Endothelial cell of umbilical vein (primary cell): ENCODE measurements around the gene PLEKHA6. TPM values are rescaled to one million over a fixed set of nuclear protein-coding genes. Genes with fewer than 3 reads are reported as not detected.

ENCODE experiments used
- BruUV-seq: library from RNA; stranded (reverse); fragments of 400-500 nt; replicated peaks from 2 replicates; lab custom pipeline; 2021; lab: Mats Ljungman, UMichigan
- CTCF ChIA-PET: fragments of 300-600, 350-600 bp; sonication (Branson Sonifier 250); formaldehyde crosslinking; loops from one replicate; lab custom pipeline; 2021; ENCODE audit warnings: antibody characterized with exemption, inconsistent platforms; lab: Charles Lee
- POLR2A ChIA-PET: fragments of 300-600, 350-600 bp; sonication (Branson Sonifier 250); formaldehyde crosslinking; loops from one replicate; lab custom pipeline; 2021; ENCODE audit warnings: antibody characterized with exemption, inconsistent platforms; lab: Charles Lee
- DNase-seq: peaks from one replicate; pipeline ENCODE4 v3.0.0-alpha.2; 2011; ENCODE audit warnings: low read depth, low spot score
- FAIRE-seq: peaks from 2 replicates; lab custom pipeline; 2011; peaks lifted over from hg19 to GRCh38; lab: Jason Lieb, UNC
- H2AFZ ChIP-seq: 2 replicates; pipeline ENCODE4 v1.6.0; 2012; ENCODE audit warnings: low read depth, low read length, control low read depth, inconsistent platforms
- H3K27ac ChIP-seq: 2 replicates; pipeline ENCODE4 v1.5.1; 2011; ENCODE audit warnings: low read depth, mild to moderate bottlenecking, control low read depth, low read length, moderate library complexity; ENCODE audit not compliant: insufficient read depth
- H3K27me3 ChIP-seq, 2 experiments: 2 replicates each; pipeline versions ENCODE4 v1.6.0 to v1.6.1; 2011; ENCODE audit warnings: low read length in 2 of 2, mixed read lengths in 1 of 2; ENCODE audit not compliant: control insufficient read depth in 2 of 2, insufficient read depth in 2 of 2
- H3K36me3 ChIP-seq, 2 experiments: 2 replicates in 1 of 2; 3 replicates in 1 of 2; pipeline ENCODE4 v1.5.1; 2011; ENCODE audit warnings: low read length in 2 of 2, mild to moderate bottlenecking in 1 of 2, moderate library complexity in 1 of 2; ENCODE audit not compliant: control insufficient read depth in 2 of 2, insufficient read depth in 2 of 2; ENCODE audit errors: extremely low read depth in 1 of 2
- H3K4me1 ChIP-seq: 3 replicates; pipeline ENCODE4 v1.5.1; 2011; ENCODE audit warnings: mild to moderate bottlenecking, low read length; ENCODE audit not compliant: control insufficient read depth, insufficient read depth; ENCODE audit errors: extremely low read depth
- H3K4me2 ChIP-seq: 2 replicates; pipeline ENCODE4 v1.6.1; 2011; ENCODE audit warnings: low read length, control low read depth, mixed read lengths; ENCODE audit not compliant: insufficient read depth
- H3K4me3 ChIP-seq, 3 experiments: fragments of 200-600 bp in 1 of 3; sonication (generic), shearing (Covaris generic) in 1 of 3; replicated peaks in 1 of 3; 2 replicates each; pipeline ENCODE4 v1.5.1; 2011 to 2016; ENCODE audit warnings: control low read depth in 3 of 3, low read length in 3 of 3, mild to moderate bottlenecking in 2 of 3, inconsistent platforms in 1 of 3, low read depth in 1 of 3, moderate library complexity in 1 of 3; ENCODE audit not compliant: insufficient read depth in 1 of 3
- H3K79me2 ChIP-seq: 2 replicates; pipeline ENCODE4 v1.6.0; 2012; ENCODE audit warnings: low read length, inconsistent platforms; ENCODE audit not compliant: control insufficient read depth, insufficient read depth
- H3K9ac ChIP-seq: replicated peaks from 2 replicates; pipeline ENCODE3; 2011; ENCODE audit warnings: low read length, control low read depth; ENCODE audit not compliant: insufficient read depth; ENCODE audit errors: extremely low read depth
- H3K9me1 ChIP-seq: replicated peaks from 3 replicates; pipeline ENCODE4 v1.6.0; 2011; ENCODE audit warnings: mild to moderate bottlenecking, low read length; ENCODE audit not compliant: control insufficient read depth, insufficient read depth; ENCODE audit errors: extremely low read depth
- H3K9me3 ChIP-seq: replicated peaks from 2 replicates; pipeline ENCODE4 v1.5.1; 2012; ENCODE audit warnings: low read length, inconsistent platforms; ENCODE audit not compliant: control insufficient read depth, insufficient read depth
- H4K20me1 ChIP-seq: replicated peaks from 2 replicates; pipeline ENCODE3; 2011; ENCODE audit warnings: mild to moderate bottlenecking, low read length; ENCODE audit not compliant: control insufficient read depth, insufficient read depth; ENCODE audit errors: extremely low read depth
- EZH2 ChIP-seq: IDR thresholded peaks from 2 replicates; pipeline ENCODE4 v1.6.1; 2012; ENCODE audit warnings: borderline replicate concordance, low read depth, mild to moderate bottlenecking, moderate library complexity, low read length, inconsistent platforms; ENCODE audit not compliant: severe bottlenecking
- FOS ChIP-seq: IDR thresholded peaks from 2 replicates; pipeline ENCODE4 v1.6.1; 2011; ENCODE audit warnings: mild to moderate bottlenecking, low read length, moderate library complexity, borderline replicate concordance; ENCODE audit not compliant: insufficient read depth
- GATA2 ChIP-seq: IDR thresholded peaks from 2 replicates; pipeline ENCODE4 v1.7.0; 2011; ENCODE audit warnings: low read depth, mild to moderate bottlenecking, moderate library complexity, mixed read lengths, low read length; ENCODE audit not compliant: insufficient read length, insufficient read depth
- JUN ChIP-seq: IDR thresholded peaks from 2 replicates; pipeline ENCODE4 v1.6.1; 2011; ENCODE audit warnings: borderline replicate concordance, low read depth; ENCODE audit not compliant: insufficient read length, insufficient read depth
- MAX ChIP-seq: IDR thresholded peaks from 2 replicates; pipeline ENCODE4 v1.6.1; 2011; ENCODE audit not compliant: insufficient read depth, insufficient read length
- MYC ChIP-seq: IDR thresholded peaks from one replicate; pipeline ENCODE4 v1.6.1; 2011; ENCODE audit warnings: mild to moderate bottlenecking, low read depth, low read length
- POLR2A ChIP-seq: IDR thresholded peaks from 2 replicates; pipeline ENCODE4 v1.6.1; 2012; ENCODE audit warnings: low read depth, mild to moderate bottlenecking, control low read depth, low read length
- POLR2AphosphoS5 ChIP-seq: IDR thresholded peaks from 2 replicates; pipeline ENCODE4 v1.6.1; 2012; ENCODE audit warnings: low read depth, mild to moderate bottlenecking, control low read depth, low read length, moderate library complexity; ENCODE audit not compliant: insufficient read depth
- dilution Hi-C: fragments of 300-500 bp; cut with MboI; formaldehyde crosslinking; loops from one replicate; pipeline ENCODE4 v1.15.0; 2019; ENCODE audit warnings: low sequenced_read_pairs; ENCODE audit not compliant: extremely low pct_ligation_motif_present
- intact Hi-C: fragments of 100-400 bp; cut with micrococcal nuclease; formaldehyde crosslinking; loops from one replicate; pipeline ENCODE4 v1.10.0; 2022
- polyA plus RNA-seq, 4 experiments: library from polyadenylated mRNA; depleted of rRNA in 3 of 4; stranded (reverse) in 3 of 4; unstranded in 1 of 4; fragments of >200 nt; gene quantifications; 2 replicates each; pipeline versions ENCODE4 v1.2.1 to v1.2.3, GENCODE V29; 2011 to 2012; ENCODE audit warnings: missing spikeins in 1 of 4
- total RNA-seq: library from RNA; stranded (reverse); gene quantifications from 2 replicates; pipeline ENCODE4 v1.2.3, GENCODE V29; 2021
- TF ChIP-seq, protein P1 (sequence below), 2 donors: IDR thresholded peaks; 1 replicate in 1 of 2; 2 replicates in 1 of 2; pipeline ENCODE4 v1.5.1; 2011; ENCODE audit warnings: low read length in 2 of 2, mild to moderate bottlenecking in 2 of 2, moderate library complexity in 2 of 2, control low read depth in 1 of 2, inconsistent platforms in 1 of 2, low read depth in 1 of 2; ENCODE audit not compliant: insufficient read depth in 1 of 2; ENCODE audit errors: extremely low read depth in 1 of 2

The PLEKHA6 gene
- total and polyA plus RNA-seq, 2 donors (not counting 3 experiments of a cell fraction or from before 2014, with no cell fraction given) = 2.1 to 15.0 TPM

- Histone ChIP-seq H3K36me3 (no peaks in the 10 kb centered on the region), H3K9ac (no peak overlapping the region), H3K4me2 (no peak overlapping the region), H3K9me1 (no peaks in the 10 kb centered on the region), H3K27me3 (no peaks in the 10 kb centered on the region), H3K79me2 (no peaks in the 10 kb centered on the region), H3K4me3 (no peak overlapping the region), H2AFZ (no peak overlapping the region), H3K9me3 (no peaks in the 10 kb centered on the region), H3K4me1 (no peaks in the 10 kb centered on the region), H4K20me1 (no peaks in the 10 kb centered on the region), H3K27ac (no peak overlapping the region)
- BruUV-seq = no TSS peak
- intact Hi-C loops = no loop called here
- POLR2A ChIA-PET = no interaction called here
- CTCF ChIA-PET = interaction anchor here (0.8 to 3.3 kb wide), 3 partner anchors 19 to 120 kb away, joined by 3 to 16 read pairs (median 3); no protein-coding TSS in a partner anchor
- DNase-seq (no peak), FAIRE-seq (no peak)
- TF ChIP-seq FOS (no peak), JUN (no peak), EZH2 (no peak), POLR2AphosphoS5 (no peak), MAX (no peak), GATA2 (no peak), POLR2A (no peak), MYC (no peak)
- TF ChIP-seq, protein P1, sequence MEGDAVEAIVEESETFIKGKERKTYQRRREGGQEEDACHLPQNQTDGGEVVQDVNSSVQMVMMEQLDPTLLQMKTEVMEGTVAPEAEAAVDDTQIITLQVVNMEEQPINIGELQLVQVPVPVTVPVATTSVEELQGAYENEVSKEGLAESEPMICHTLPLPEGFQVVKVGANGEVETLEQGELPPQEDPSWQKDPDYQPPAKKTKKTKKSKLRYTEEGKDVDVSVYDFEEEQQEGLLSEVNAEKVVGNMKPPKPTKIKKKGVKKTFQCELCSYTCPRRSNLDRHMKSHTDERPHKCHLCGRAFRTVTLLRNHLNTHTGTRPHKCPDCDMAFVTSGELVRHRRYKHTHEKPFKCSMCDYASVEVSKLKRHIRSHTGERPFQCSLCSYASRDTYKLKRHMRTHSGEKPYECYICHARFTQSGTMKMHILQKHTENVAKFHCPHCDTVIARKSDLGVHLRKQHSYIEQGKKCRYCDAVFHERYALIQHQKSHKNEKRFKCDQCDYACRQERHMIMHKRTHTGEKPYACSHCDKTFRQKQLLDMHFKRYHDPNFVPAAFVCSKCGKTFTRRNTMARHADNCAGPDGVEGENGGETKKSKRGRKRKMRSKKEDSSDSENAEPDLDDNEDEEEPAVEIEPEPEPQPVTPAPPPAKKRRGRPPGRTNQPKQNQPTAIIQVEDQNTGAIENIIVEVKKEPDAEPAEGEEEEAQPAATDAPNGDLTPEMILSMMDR (IDR thresholded peaks at IDR 0.05; ENCODE audit: extremely low read depth in 1 of 2, insufficient read depth in 1 of 2, low read depth in 1 of 2, low read length in 2 of 2) = no peak
- dilution Hi-C loops = loop anchor here (25.0 kb wide), 1 partner anchor 165 kb away; the partner anchor contains the start of genes ETNK2 and REN
Measured at GRCh38 chr1:204326771-204327300, 32.9 kb downstream of the PLEKHA6 start.
